ENCODE measurements around the gene MPC1L.

MPC1L gene

DNA sequence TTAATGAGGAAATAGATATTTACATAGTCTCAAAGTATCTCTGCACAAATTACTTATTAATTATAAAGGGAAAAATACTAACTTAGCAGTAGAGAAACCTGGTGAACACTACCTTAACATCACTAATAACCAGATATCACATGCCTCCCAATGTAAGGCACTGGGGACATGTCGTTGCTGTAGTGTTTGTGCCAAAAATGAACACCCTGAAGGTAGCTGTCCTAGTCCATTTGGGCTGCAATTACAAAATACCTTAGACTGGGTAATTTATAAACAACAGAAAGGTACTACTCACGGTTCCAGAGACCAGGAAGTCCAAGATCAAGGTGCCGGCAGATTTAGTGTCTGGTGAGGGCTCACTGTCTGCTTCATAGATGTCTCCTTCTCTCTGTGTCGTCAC, 10.7 kb upstream of the MPC1L start:
- no peak for DNase-seq (ENCODE audit: insufficient read length, low spot score)
- TF ChIP-seq, protein P1, sequence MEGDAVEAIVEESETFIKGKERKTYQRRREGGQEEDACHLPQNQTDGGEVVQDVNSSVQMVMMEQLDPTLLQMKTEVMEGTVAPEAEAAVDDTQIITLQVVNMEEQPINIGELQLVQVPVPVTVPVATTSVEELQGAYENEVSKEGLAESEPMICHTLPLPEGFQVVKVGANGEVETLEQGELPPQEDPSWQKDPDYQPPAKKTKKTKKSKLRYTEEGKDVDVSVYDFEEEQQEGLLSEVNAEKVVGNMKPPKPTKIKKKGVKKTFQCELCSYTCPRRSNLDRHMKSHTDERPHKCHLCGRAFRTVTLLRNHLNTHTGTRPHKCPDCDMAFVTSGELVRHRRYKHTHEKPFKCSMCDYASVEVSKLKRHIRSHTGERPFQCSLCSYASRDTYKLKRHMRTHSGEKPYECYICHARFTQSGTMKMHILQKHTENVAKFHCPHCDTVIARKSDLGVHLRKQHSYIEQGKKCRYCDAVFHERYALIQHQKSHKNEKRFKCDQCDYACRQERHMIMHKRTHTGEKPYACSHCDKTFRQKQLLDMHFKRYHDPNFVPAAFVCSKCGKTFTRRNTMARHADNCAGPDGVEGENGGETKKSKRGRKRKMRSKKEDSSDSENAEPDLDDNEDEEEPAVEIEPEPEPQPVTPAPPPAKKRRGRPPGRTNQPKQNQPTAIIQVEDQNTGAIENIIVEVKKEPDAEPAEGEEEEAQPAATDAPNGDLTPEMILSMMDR (IDR thresholded peaks at IDR 0.05; ENCODE audit: insufficient read depth, missing control alignments), result no peak
- no peak for FAIRE-seq

DNA sequence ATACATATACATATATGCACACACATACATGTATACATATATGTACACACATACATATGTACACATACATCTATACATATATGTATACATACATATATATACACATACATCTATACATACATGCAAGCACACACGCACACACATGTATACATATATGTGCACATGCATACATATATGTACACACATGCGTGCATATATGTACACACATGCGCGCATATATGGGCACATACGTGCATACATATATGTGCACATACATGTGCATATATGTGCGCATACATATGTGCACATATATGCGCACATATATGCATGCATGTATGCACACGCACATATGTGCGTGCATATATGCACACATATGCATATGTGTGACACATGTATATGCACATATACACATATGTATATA, 7.3 kb upstream of the MPC1L start:
- TF ChIP-seq, protein P1 (IDR thresholded peaks at IDR 0.05; ENCODE audit: insufficient read depth, missing control alignments), result no peak
- FAIRE-seq (no peak), DNase-seq (ENCODE audit: insufficient read length, low spot score) (no peak)

DNA sequence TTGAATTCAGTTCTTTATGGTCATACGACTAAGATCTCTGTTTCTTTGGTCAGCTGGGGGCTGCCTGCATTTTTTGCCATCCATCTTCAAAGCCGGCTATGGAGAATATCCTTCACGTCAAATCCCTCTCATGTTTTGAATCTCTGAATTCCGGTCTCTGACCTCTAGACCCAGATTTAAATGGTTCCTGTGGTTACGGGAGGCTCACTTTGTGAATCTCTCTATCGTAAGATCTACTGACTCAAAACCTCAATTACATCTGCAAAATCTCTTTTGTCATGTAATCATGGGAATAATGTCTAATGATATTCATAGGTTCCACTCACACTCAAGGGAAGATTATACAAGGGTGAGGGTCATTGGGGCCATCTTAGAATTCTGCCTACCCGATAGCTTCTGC, 5.7 kb upstream of the MPC1L start:
- FAIRE-seq (no peak), DNase-seq (ENCODE audit: insufficient read length, low spot score) (no peak)
- TF ChIP-seq, protein P1 (IDR thresholded peaks at IDR 0.05; ENCODE audit: insufficient read depth, missing control alignments), result no peak

GRCh38 chrX:40622479-40623138, 619 bp upstream of the MPC1L start:
- TF ChIP-seq, protein P1 (IDR thresholded peaks at IDR 0.05; ENCODE audit: insufficient read depth, missing control alignments), result no peak
- FAIRE-seq (no peak), DNase-seq (ENCODE audit: insufficient read length, low spot score) (no peak)

DNA sequence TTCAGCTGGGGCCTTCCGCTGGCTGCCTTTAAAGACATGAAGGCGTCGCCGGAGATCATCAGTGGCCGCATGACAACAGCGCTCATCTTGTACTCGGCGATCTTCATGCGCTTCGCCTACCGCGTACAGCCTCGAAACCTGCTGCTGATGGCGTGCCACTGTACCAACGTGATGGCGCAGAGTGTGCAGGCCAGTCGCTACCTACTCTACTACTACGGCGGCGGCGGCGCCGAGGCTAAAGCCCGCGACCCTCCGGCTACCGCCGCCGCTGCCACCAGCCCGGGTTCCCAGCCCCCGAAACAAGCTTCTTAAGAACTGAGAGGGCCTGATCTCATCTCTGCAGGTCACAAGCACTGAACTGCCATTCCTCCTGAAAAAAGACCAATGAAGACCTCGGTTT, 437 bp downstream of the MPC1L start:
- TF ChIP-seq, protein P1 (IDR thresholded peaks at IDR 0.05; ENCODE audit: insufficient read depth, missing control alignments), result no peak
- FAIRE-seq, result no peak
- no peak for DNase-seq (ENCODE audit: insufficient read length, low spot score)

DNA sequence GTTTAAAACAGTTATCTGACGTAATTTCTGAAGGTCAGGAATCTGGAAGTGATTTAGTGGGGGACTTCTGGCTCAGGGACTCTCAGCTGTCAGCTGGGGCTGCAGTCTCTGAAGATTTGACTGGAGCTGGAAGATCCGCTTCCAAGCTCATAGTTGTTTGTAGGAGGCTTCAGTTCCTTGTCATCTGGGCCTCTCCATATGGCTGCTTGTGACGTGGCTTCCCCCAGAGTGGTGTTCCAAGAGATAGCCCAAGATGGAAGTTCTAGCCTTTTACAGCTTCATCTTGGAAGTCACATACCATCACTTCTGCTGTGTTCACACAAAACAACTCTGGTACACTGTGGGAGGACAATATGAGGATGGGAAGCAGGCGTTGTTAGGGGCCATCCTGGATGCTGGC, 2.1 kb downstream of the MPC1L start:
- no peak for DNase-seq (ENCODE audit: insufficient read length, low spot score)
- TF ChIP-seq, protein P1 (IDR thresholded peaks at IDR 0.05; ENCODE audit: insufficient read depth, missing control alignments), result no peak
- no peak for FAIRE-seq

DNA sequence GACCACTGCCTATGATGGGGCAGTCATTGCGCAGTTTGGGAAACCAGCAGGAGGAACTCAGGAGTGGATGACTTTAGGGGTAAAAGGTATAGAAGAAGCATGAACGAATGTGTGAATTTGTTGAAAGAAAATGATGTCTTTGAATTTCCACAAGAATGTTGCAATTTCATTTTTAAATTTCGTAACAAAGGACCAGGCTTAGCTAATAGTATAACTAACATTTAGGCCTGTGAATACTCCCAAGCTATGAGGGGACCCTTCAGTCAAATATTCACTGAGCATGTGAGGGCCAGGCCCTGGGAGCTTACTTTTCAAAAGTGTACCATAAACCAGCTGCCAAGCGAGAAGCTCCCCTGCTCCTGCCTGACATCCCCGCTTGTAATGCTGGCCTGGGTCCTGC, 5.3 kb downstream of the MPC1L start:
- TF ChIP-seq, protein P1 (IDR thresholded peaks at IDR 0.05; ENCODE audit: insufficient read depth, missing control alignments), result no peak
- DNase-seq (ENCODE audit: insufficient read length, low spot score) (no peak), FAIRE-seq (no peak)

Data from D721Med (cell line).